ENCODE measurements around the gene KCNK2.

The KCNK2 gene

DNA sequence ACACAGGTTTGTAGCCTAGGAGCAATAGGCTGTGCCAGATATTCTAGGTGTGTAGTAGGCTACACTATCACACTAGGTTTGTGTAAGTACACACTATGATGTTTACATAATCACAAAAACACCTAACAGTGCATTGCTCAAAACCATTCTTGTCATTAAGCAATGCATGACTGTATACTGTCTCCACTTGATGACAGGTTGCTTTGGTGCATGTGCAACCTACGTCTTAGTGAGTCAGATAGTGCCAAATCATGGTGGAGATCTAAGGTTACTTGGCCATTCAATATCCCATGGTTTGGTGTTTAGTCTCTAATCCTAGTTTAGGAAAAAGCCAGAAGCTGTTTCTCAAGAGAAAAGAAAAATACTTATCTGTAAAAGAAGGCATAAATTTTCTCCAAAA lies 181.1 kb downstream of the KCNK2 start:
- DNase-seq: no peak

DNA sequence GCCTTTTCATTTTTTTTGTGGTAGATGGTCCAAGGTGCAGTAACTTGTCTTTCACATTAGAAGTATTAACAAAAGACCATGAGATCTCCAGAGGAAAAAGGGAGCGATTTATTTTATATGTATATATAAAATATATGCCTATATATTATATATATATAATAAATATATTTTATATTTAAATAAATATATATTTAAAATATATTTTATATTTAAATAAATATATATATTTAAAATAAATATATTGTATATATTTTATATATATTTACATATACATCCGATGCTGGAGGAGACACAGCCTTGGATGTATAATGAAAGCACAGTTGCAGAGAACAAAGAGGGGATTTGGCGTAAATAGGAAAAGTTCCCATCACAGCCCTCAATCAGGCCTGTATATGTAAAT lies 182.1 kb downstream of the KCNK2 start:
- no peak for DNase-seq

DNA sequence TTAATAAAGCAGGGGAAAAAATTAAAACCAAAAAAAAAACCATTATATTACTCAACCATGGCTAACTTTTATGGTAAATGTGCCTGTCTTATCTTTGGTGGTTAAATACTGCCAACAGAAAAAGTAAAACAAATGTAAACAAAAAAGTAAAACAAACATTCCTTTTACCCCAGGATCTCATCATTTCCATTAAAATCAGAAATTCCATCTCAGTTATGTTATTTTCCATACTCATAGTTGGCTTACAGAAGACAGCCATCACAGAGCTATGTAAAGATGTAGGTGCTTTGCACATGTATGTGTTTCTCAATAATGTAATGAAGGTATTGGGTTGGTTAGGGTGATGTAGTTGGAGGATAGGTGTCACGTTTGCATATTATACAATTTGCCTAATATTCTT lies 185.0 kb downstream of the KCNK2 start:
- DNase-seq: no peak

DNA sequence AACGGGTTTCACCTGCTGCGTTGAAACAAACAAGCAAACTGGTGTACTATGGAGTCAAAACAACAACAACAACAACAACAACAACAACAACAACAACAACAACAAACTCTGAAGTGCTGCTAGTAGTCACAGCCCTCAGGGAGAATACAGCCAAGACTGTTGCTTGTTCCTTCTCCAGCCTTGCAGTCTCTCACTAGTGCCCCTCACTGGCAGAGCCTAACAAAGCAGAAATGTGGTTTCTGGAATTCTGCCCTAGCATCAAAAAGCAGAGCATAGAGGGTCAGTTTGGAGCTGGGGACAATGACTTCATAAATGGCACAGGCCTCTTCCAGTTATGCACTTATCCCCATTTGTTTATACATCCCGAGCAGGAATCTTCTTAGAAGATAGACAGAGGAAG lies 187.4 kb downstream of the KCNK2 start:
- DNase-seq: no peak

DNA sequence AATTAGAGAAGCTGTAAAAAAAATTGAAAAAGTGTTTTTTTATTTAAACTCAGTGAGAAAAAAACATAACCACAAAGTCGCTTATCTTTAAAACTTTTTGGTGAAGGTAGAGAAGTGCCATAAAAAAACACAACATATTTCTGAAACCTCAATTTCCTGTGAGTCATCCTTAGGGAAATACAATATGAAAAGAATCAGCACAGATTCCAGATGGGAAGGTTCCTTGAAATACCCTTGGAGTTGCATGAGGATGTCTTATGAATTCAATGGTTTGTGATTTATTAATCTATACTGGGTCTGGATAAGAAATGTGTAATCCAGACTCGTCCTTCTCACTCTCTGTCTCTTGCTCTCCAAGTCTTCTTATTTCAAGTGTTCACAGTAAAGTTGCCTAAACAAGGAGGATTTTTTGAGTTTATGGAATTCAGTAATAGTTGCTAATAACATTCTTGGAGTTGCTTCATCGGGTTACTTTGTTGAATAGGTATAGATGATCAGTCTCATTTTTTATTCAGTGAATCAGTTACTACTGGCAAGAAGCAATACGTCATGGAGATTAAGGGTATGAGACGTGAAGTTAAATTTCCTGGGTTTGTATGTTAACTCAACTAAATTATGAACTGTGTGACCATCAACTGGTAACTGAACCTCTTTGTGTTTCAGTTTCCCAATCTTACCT lies 191.4 kb downstream of the KCNK2 start:
- DNase-seq: no peak

DNA sequence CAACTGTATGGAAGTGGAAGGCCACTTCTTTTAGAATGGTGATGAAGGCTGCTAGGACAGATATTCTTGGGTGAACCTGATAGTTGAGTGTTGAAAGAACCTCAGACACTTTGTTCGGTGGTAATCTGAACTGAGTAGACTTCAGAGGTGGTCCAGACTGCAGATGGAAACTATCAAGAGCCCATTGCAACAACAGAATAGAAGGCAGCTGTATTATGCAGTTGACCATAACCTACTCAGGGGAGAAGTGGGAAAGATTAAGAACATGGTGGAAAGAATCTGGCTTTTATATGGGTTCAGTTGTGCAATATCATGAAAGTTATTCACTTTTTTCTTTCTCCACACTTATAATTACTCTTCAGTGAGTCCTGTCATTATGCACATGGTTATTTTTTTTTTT lies 194.0 kb downstream of the KCNK2 start:
- no peak for DNase-seq

DNA sequence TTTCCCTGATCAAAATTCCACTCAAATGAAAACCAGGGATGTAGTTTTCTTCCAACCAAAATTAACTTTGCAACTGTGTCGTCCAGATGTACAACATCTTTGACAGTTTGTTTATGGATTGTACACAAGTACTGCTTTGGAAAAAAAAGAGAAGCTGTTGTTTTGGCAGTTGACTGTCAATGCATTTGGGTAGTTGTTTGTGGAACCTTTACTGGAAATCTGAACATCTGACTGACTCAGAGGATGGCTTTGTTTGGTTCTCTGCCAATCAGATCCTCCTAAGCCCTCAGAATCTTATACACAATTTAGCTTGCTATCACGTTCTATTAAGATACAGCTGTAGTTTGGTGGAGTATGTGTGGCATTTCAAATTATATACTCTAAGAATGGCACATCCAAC lies 195.0 kb downstream of the KCNK2 start:
- DNase-seq: no peak

DNA sequence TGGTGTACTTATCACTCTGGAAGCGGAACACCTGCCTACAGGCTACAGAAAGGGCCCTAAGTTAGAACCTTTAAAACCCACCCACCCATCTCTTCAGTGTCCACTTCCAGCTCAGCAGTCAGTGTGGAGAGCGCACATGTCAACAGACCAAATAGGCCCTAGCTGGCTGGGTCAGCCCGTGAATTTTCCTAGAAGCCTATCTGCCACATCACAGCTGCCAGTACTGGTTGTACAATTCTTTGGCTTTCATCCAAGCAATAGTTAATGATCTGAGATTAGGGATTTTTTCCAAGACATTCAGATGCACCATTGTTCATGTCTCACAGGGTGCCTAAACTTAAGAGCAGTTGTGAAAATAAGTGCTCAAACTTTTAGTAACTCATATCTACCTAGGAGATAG lies 197.1 kb downstream of the KCNK2 start:
- no peak for DNase-seq

DNA sequence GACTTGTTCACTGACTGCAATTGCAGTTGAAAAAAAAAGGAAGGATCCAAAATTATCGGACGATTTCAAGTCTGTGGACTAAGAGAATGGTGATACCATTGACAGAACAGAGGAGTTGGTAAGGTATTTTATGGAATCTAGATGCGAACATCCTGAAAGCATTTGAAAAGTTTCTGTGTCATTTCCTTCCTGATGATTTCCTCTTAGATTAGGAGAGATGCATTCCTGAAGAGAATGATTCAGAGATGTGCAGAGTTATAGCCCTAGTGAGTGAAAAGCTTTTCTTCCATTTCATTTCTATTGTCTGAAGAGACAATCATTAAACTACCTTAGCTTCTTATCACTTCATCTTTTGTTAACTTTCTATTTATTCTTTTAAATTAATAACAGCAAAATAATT lies 200.0 kb downstream of the KCNK2 start:
- DNase-seq: no peak

DNA sequence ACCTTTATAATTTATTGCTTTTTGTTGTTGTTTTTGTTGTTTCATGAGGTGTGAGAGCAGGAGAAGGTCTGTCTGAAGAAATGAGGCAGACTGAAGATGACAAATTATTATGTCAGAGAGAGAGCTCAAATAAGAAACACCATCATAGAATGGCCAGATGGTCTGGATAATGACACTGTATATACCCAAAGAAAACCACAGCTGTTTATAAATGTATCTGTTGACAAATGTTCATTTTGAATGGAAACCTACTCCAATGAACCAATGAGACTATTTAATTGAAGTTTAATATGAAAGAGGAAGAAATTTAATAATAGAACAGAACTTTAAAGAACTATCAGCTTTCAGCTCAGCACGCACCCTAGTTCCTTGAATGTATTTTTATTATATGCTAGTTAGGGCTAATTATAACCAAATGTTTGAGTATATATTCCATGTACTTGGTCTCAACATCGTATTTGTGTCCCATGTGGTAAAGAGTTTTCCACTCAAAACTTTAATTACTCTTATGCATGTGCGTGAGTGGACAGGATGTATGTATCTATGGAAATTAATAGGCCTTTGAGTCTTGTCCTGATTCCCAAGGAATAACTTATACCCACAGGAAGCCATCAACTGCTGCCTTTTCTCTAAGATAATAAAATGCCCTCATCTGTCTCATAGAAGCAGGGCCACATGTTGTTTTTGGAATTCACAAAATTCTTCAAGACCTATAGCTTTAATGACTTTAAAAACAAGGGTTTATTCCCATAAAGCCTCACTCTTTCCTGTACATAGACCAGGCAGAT lies 202.7 kb downstream of the KCNK2 start:
- DNase-seq: no peak
